H9 (cell line): ENCODE results near the gene HSPBP1. TPM values are rescaled to one million over a fixed set of nuclear protein-coding genes. Genes with fewer than 3 reads are reported as not detected.

Source experiments
- DNase-seq: peaks from one replicate; pipeline ENCODE4 v3.0.0-alpha.2; 2017
- H2AFZ ChIP-seq: one replicate; pipeline ENCODE4 v1.6.1; 2013; ENCODE audit warnings: mild to moderate bottlenecking, low read length, control low read depth, moderate library complexity
- H2AK5ac ChIP-seq: 2 replicates; pipeline ENCODE4 v1.6.1; 2013; ENCODE audit warnings: low read length, control low read depth, mixed read lengths; ENCODE audit not compliant: insufficient read length
- H2BK120ac ChIP-seq: one replicate; pipeline ENCODE4 v1.6.1; 2013; ENCODE audit warnings: low read depth, mild to moderate bottlenecking, low read length, control low read depth, inconsistent platforms; ENCODE audit not compliant: poor library complexity, severe bottlenecking
- H2BK12ac ChIP-seq: 2 replicates; pipeline ENCODE4 v1.6.1; 2013; ENCODE audit warnings: low read length, control low read depth, mixed read lengths, low read depth; ENCODE audit not compliant: insufficient read length
- H2BK15ac ChIP-seq: 2 replicates; pipeline ENCODE4 v1.6.1; 2013; ENCODE audit warnings: low read depth, low read length, control low read depth
- H2BK20ac ChIP-seq: one replicate; pipeline ENCODE4 v1.6.1; 2013; ENCODE audit warnings: low read depth, mild to moderate bottlenecking, low read length, control low read depth, inconsistent platforms; ENCODE audit not compliant: poor library complexity, severe bottlenecking
- H2BK5ac ChIP-seq: 2 replicates; pipeline ENCODE4 v1.6.1; 2013; ENCODE audit warnings: low read length, control low read depth, mixed read lengths; ENCODE audit not compliant: insufficient read length
- H3K14ac ChIP-seq: 2 replicates; pipeline ENCODE4 v1.6.1; 2013; ENCODE audit warnings: low read length, control low read depth; ENCODE audit not compliant: insufficient read depth
- H3K18ac ChIP-seq: 2 replicates; pipeline ENCODE4 v1.6.1; 2013; ENCODE audit warnings: low read depth, mild to moderate bottlenecking, mixed read lengths, low read length, control low read depth; ENCODE audit not compliant: insufficient read length
- H3K23ac ChIP-seq: 2 replicates; pipeline ENCODE4 v1.6.1; 2013; ENCODE audit warnings: low read length, control low read depth, mixed read lengths, low read depth; ENCODE audit not compliant: insufficient read length
- H3K23me2 ChIP-seq: 2 replicates; pipeline ENCODE4 v1.6.1; 2013; ENCODE audit warnings: low read depth, mild to moderate bottlenecking, mixed read lengths, low read length, control low read depth; ENCODE audit not compliant: insufficient read length, poor library complexity, severe bottlenecking
- H3K27ac ChIP-seq: 2 replicates; pipeline ENCODE4 v1.5.1; 2013; ENCODE audit warnings: low read length, control low read depth, mixed read lengths, low read depth; ENCODE audit not compliant: insufficient read length
- H3K27me3 ChIP-seq: 2 replicates; pipeline ENCODE4 v1.6.1; 2013; ENCODE audit warnings: low read length, control low read depth, inconsistent platforms; ENCODE audit not compliant: insufficient read depth
- H3K4ac ChIP-seq: 2 replicates; pipeline ENCODE4 v1.6.1; 2013; ENCODE audit warnings: low read depth, mild to moderate bottlenecking, control low read depth, inconsistent platforms, low read length, moderate library complexity
- H3K4me1 ChIP-seq: 2 replicates; pipeline ENCODE4 v1.6.1; 2013; ENCODE audit warnings: low read length, control low read depth, inconsistent platforms; ENCODE audit not compliant: insufficient read depth
- H3K4me2 ChIP-seq: 2 replicates; pipeline ENCODE4 v1.6.1; 2013; ENCODE audit warnings: low read length, control low read depth, mixed read lengths; ENCODE audit not compliant: insufficient read length, insufficient read depth
- H3K56ac ChIP-seq: 2 replicates; pipeline ENCODE4 v1.6.1; 2013; ENCODE audit warnings: low read depth, mild to moderate bottlenecking, mixed read lengths, low read length, control low read depth; ENCODE audit not compliant: insufficient read length
- H3K79me1 ChIP-seq: 2 replicates; pipeline ENCODE4 v1.6.1; 2013; ENCODE audit warnings: low read depth, mild to moderate bottlenecking, moderate library complexity, low read length, control low read depth, inconsistent platforms; ENCODE audit not compliant: insufficient read depth, poor library complexity, severe bottlenecking
- H3K79me2 ChIP-seq: 2 replicates; pipeline ENCODE4 v1.6.1; 2013; ENCODE audit warnings: low read length, control low read depth, inconsistent platforms; ENCODE audit not compliant: insufficient read depth
- H3K9ac ChIP-seq: 2 replicates; pipeline ENCODE4 v1.6.1; 2013; ENCODE audit warnings: low read length, control low read depth, mixed read lengths; ENCODE audit not compliant: insufficient read length; ENCODE audit errors: extremely low read depth
- H3K9me3 ChIP-seq: one replicate; pipeline ENCODE4 v1.6.1; 2013; ENCODE audit warnings: low read depth, low read length, inconsistent platforms; ENCODE audit not compliant: control insufficient read depth
- H3T11ph ChIP-seq: one replicate; pipeline ENCODE4 v1.6.1; 2013; ENCODE audit warnings: mild to moderate bottlenecking, low read length, control low read depth, inconsistent platforms
- H4K20me1 ChIP-seq: one replicate; pipeline ENCODE4 v1.6.1; 2013; ENCODE audit not compliant: control insufficient read depth, insufficient read length, insufficient read depth
- H4K5ac ChIP-seq: 2 replicates; pipeline ENCODE4 v1.6.1; 2013; ENCODE audit warnings: low read depth, mild to moderate bottlenecking, mixed read lengths, low read length, control low read depth; ENCODE audit not compliant: insufficient read length
- H4K8ac ChIP-seq: replicated peaks from 2 replicates; pipeline ENCODE4 v1.6.1; 2013; ENCODE audit warnings: low read length, control low read depth, mixed read lengths, low read depth; ENCODE audit not compliant: insufficient read length
- H4K91ac ChIP-seq: 2 replicates; pipeline ENCODE4 v1.6.1; 2013; ENCODE audit warnings: low read depth, mild to moderate bottlenecking, moderate library complexity, mixed read lengths, low read length, control low read depth; ENCODE audit not compliant: insufficient read length
- H3K27ac Mint-ChIP-seq, 3 experiments: 2 replicates in 2 of 3; 3 replicates in 1 of 3; pipeline ENCODE4 v1.8.0; 2020 to 2021; ENCODE audit warnings: mixed read lengths in 3 of 3, mild to moderate bottlenecking in 1 of 3, moderate library complexity in 1 of 3
- H3K27me3 Mint-ChIP-seq: 2 replicates; pipeline ENCODE4 v1.8.0; 2021; ENCODE audit warnings: low read depth, mild to moderate bottlenecking, moderate library complexity, mixed read lengths
- H3K36me3 Mint-ChIP-seq, 3 experiments: 2 replicates in 2 of 3; 3 replicates in 1 of 3; pipeline ENCODE4 v1.8.0; 2020 to 2021; ENCODE audit warnings: low read depth in 3 of 3, mixed read lengths in 3 of 3; ENCODE audit not compliant: insufficient read depth in 1 of 3
- H3K4me1 Mint-ChIP-seq, 2 experiments: 2 replicates each; pipeline ENCODE4 v1.8.0; 2020; ENCODE audit warnings: mixed read lengths in 2 of 2
- H3K4me3 Mint-ChIP-seq, 2 experiments: 2 replicates in 1 of 2; 3 replicates in 1 of 2; pipeline ENCODE4 v1.8.0; 2020 to 2021; ENCODE audit warnings: mild to moderate bottlenecking in 2 of 2, mixed read lengths in 2 of 2, moderate library complexity in 1 of 2
- H3K9me3 Mint-ChIP-seq, 2 experiments: 2 replicates in 1 of 2; 3 replicates in 1 of 2; pipeline ENCODE4 v1.8.0; 2020; ENCODE audit warnings: mild to moderate bottlenecking in 2 of 2, mixed read lengths in 2 of 2, moderate library complexity in 1 of 2
- CTCF ChIP-seq: fragments of 200-600 bp; sonication (generic); conservative IDR thresholded peaks from 3 replicates; pipeline ENCODE4 v1.8.0; 2021; ENCODE audit warnings: antibody characterized with exemption, mild to moderate bottlenecking
- WGBS: extraction: QIAGEN DNeasy Blood & Tissue Kit; methylation state at CpG from one replicate; pipeline ENCODE4 v1.1.7; 2013; ENCODE audit warnings: missing lambda C conversion rate, low lambda C conversion rate, mixed read lengths; ENCODE audit not compliant: insufficient read length; ENCODE audit errors: extremely low coverage; 5-methylcytosine and 5-hydroxymethylcytosine counted together
- total RNA-seq: library from RNA; stranded (reverse); gene quantifications from 2 replicates; pipeline ENCODE4 v1.2.1, GENCODE V29; 2021

Gene HSPBP1
- total RNA-seq, 1 experiment from 2014 or later, result 47.4 TPM

- Histone ChIP-seq H2BK20ac (no peak overlapping the region), H3K18ac (no peak overlapping the region)
Measured at GRCh38 chr19:55224038-55224665, 55.8 kb downstream of the HSPBP1 start.

More at GRCh38 chr19:55224038-55224665, 55.8 kb downstream of the HSPBP1 start:
- Histone ChIP-seq H3K79me2 (no peaks in the 10 kb centered on the region), H4K91ac (no peak overlapping the region), H2AFZ (no peak overlapping the region), H3K23me2 (no peaks in the 10 kb centered on the region), H3K27me3 (no peaks in the 10 kb centered on the region), H3K79me1 (no peaks in the 10 kb centered on the region), H3T11ph (no peak overlapping the region), H3K56ac (no peak overlapping the region), H3K4me1 (no peaks in the 10 kb centered on the region), H4K20me1 (no peaks in the 10 kb centered on the region), H2BK5ac (no peak overlapping the region), H3K9ac (no peak overlapping the region), H3K14ac (no peak overlapping the region), H2AK5ac (no peak overlapping the region), H3K4me2 (no peak overlapping the region), H3K27ac (no peak overlapping the region), H4K8ac (no peak overlapping the region), H4K5ac (no peak overlapping the region), H2BK15ac (no peak overlapping the region), H2BK12ac (no peak overlapping the region), H3K9me3 (no peaks in the 10 kb centered on the region), H3K23ac (no peak overlapping the region), H2BK120ac (no peak overlapping the region), H3K4ac (no peak overlapping the region)
- Mint-ChIP-seq H3K27me3 (peaks cover 3% of the 10 kb centered on the region; the same call in 1 of the 2 replicates), H3K4me3 (no peak overlapping the region), H3K9me3 (peaks cover 9% of the 10 kb centered on the region in 2 experiments; a peak in 4 of 5 replicates), H3K4me1 (peaks cover 0 to 6% of the 10 kb centered on the region in 2 experiments; a peak in 2 of 4 replicates), H3K36me3 (peaks cover 9 to 25% (median 13%) of the 10 kb centered on the region in 3 experiments), H3K27ac (0 out of 7 replicates have a peak overlapping the region, but pooled peaks of 1 of the 3 experiments have one; percentile 52)
- no peak for TF ChIP-seq CTCF
- WGBS, result no CpG with 5 or more reads among the region's 26 CpGs
- peak; percentile 24 for DNase-seq
